Upper lobe of left lung (tissue), 4 donors: ENCODE measurements around the gene CHST7.

Source experiments
- CTCF ChIP-seq, 6 experiments: fragments of 450-650 bp in 4 of 6; fragments of 200-600 bp in 2 of 6; sonication (generic) in 2 of 6; IDR thresholded peaks; one replicate each; pipeline ENCODE4 v1.5.1; 2016 to 2019; ENCODE audit warnings: antibody characterized with exemption in 6 of 6
- EP300 ChIP-seq, 4 donors: sonication (generic); formaldehyde crosslinking; IDR thresholded peaks; one replicate each; pipeline ENCODE4 v1.5.1; 2017; ENCODE audit warnings: antibody characterized with exemption in 4 of 4, control low read depth in 2 of 4
- POLR2A ChIP-seq, 4 donors: fragments of 450-650 bp; IDR thresholded peaks; one replicate each; pipeline ENCODE4 v1.5.1; 2016 to 2017; ENCODE audit warnings: antibody characterized with exemption in 4 of 4, mild to moderate bottlenecking in 2 of 4
- POLR2AphosphoS5 ChIP-seq, 2 donors: sonication (generic); formaldehyde crosslinking; IDR thresholded peaks; one replicate each; pipeline ENCODE4 v1.5.1; 2017; ENCODE audit warnings: antibody characterized with exemption in 2 of 2

DNA sequence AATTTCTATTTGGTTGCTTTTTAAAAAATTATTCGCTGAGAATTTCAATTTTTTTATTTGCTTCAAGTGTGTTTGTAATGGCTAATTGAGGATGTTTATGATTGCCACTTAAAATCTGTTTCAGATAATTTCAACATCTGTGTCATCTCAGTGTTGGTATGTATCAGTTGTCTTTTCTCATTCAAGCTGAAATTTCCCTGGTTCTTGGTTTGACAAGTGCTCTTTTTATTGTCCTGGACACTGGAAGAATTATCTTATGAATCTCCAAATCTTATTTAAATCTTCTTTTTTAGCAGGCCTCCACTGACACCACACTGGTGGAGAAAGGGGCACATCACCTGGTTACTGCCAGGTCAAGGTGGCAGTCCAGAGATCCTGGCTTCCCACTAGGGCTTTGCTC is 21.5 kb downstream of the CHST7 start:
- TF ChIP-seq CTCF (IDR thresholded peaks at IDR 0.05) (no peak), POLR2A (IDR thresholded peaks at IDR 0.05) (no peak), EP300 (IDR thresholded peaks at IDR 0.05) (no peak), POLR2AphosphoS5 (IDR thresholded peaks at IDR 0.05) (no peak)
